OCI-LY7 (cell line): ENCODE results near the gene SERINC5. TPM values are rescaled to one million over a fixed set of nuclear protein-coding genes. Genes with fewer than 3 reads are reported as not detected.

Source experiments
- BruUV-seq: library from RNA; stranded (reverse); fragments of 400-500 nt; replicated peaks from 2 replicates; lab custom pipeline; 2021; lab: Mats Ljungman, UMichigan
- CTCF ChIA-PET: fragments of 300-600 bp; sonication (Branson Sonifier 250); formaldehyde crosslinking; loops from one replicate; lab custom pipeline; 2022; ENCODE audit warnings: antibody characterized with exemption; ENCODE audit not compliant: unreplicated experiment; lab: Charles Lee
- POLR2A ChIA-PET: fragments of 300-600 bp; sonication (Branson Sonifier 250); formaldehyde crosslinking; loops from one replicate; lab custom pipeline; 2022; ENCODE audit warnings: antibody characterized with exemption; lab: Charles Lee
- DNase-seq: peaks from one replicate; pipeline ENCODE4 v3.0.0-alpha.2; 2015; ENCODE audit warnings: low spot score
- H2AFZ ChIP-seq: fragments of 200-600 bp; sonication (generic), shearing (Covaris generic); 2 replicates; pipeline ENCODE4 v1.6.1; 2014; ENCODE audit warnings: mild to moderate bottlenecking, antibody characterized with exemption, low read length, moderate library complexity
- H3K27ac ChIP-seq: fragments of 200-600 bp; sonication (generic); 2 replicates; pipeline ENCODE4 v1.5.1; 2014; ENCODE audit warnings: mixed run types, low read depth, mild to moderate bottlenecking, moderate library complexity, low read length, inconsistent platforms; ENCODE audit not compliant: poor library complexity, severe bottlenecking
- H3K36me3 ChIP-seq: fragments of 200-600 bp; sonication (generic); 2 replicates; pipeline ENCODE4 v1.6.1; 2014; ENCODE audit warnings: mild to moderate bottlenecking, antibody characterized with exemption, low read length, moderate library complexity, mixed read lengths; ENCODE audit not compliant: insufficient read depth
- H3K4me1 ChIP-seq: fragments of 200-600 bp; sonication (generic); 2 replicates; pipeline ENCODE4 v1.5.1; 2014; ENCODE audit warnings: mild to moderate bottlenecking, low read length; ENCODE audit not compliant: insufficient read depth, poor library complexity, severe bottlenecking
- H3K4me2 ChIP-seq: fragments of 200-600 bp; sonication (generic); 2 replicates; pipeline ENCODE4 v1.6.1; 2014; ENCODE audit warnings: mild to moderate bottlenecking, low read length
- H3K4me3 ChIP-seq: fragments of 200-600 bp; sonication (generic); 2 replicates; pipeline ENCODE4 v1.5.1; 2014; ENCODE audit warnings: mild to moderate bottlenecking, low read depth, low read length; ENCODE audit not compliant: poor library complexity, severe bottlenecking
- H3K79me2 ChIP-seq: fragments of 200-600 bp; sonication (generic); 2 replicates; pipeline ENCODE4 v1.6.1; 2016; ENCODE audit warnings: low read depth, mild to moderate bottlenecking, low read length, moderate library complexity, mixed read lengths; ENCODE audit not compliant: insufficient read depth
- H3K9me2 ChIP-seq: fragments of 200-600 bp; sonication (generic); 2 replicates; pipeline ENCODE4 v1.6.1; 2016; ENCODE audit warnings: mild to moderate bottlenecking, low read length, mixed read lengths; ENCODE audit not compliant: insufficient read depth
- H3K9me3 ChIP-seq: fragments of 200-600 bp; sonication (generic); 2 replicates; pipeline ENCODE4 v1.6.1; 2014; ENCODE audit warnings: mild to moderate bottlenecking, mixed run types, low read length, mixed read lengths
- H4K20me1 ChIP-seq: fragments of 200-600 bp; sonication (generic); 2 replicates; pipeline ENCODE4 v1.6.1; 2014; ENCODE audit warnings: mild to moderate bottlenecking, antibody characterized with exemption, low read length, moderate library complexity, mixed read lengths; ENCODE audit not compliant: insufficient read depth
- EZH2phosphoT487 ChIP-seq: fragments of 200-600 bp; sonication (generic); IDR thresholded peaks from 2 replicates; pipeline ENCODE4 v1.6.1; 2018; ENCODE audit warnings: low read depth, borderline replicate concordance, mild to moderate bottlenecking, mixed run types, antibody characterized with exemption, low read length, moderate library complexity, mixed read lengths
- intact Hi-C: fragments of 100-400 bp; cut with micrococcal nuclease; formaldehyde crosslinking; loops from one replicate; pipeline ENCODE4 v1.10.0; 2022; ENCODE audit not compliant: unreplicated experiment
- total RNA-seq, 2 experiments: library from RNA; depleted of rRNA in 1 of 2; stranded (reverse); fragments of >200 nt in 1 of 2; shearing (Covaris generic) in 1 of 2; gene quantifications; 2 replicates each; pipeline ENCODE4 v1.2.3, GENCODE V29; 2014 to 2022
- TF ChIP-seq, protein P1 (sequence below): fragments of 200-600 bp; sonication (generic); conservative IDR thresholded peaks from 2 replicates; pipeline ENCODE4 v1.5.1; 2014; ENCODE audit warnings: mild to moderate bottlenecking, antibody characterized with exemption, low read length, moderate library complexity, mixed read lengths

SERINC5 gene
- total RNA-seq, 2 experiments from 2014 or later: 31.2 to 87.9 TPM

DNA sequence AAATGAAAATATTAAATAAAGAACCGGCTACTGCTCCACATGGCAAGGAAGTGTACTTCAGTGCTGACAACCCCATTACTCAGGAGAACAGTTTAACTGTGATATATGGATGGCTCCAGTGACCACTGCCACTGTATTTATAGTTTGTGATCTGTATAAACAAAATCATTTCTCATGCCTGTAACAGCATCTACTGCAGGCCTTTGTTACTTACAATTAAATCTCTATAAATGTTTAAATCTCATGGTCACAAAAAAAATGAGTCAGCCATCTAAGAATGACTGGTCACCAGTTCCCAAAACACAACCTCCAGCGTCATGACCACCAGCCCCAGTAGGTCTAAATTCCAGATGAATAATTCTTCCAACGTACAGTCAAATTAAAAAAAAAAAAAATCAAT is 24.6 kb downstream of the SERINC5 start:
- Histone ChIP-seq H3K9me2 (no peaks in the 10 kb centered on the region), H3K9me3 (no peaks in the 10 kb centered on the region), H3K4me1 (peaks cover 60% of the 10 kb centered on the region), H2AFZ (no peak overlapping the region), H3K36me3 (peaks cover 15% of the 10 kb centered on the region), H4K20me1 (no peaks in the 10 kb centered on the region), H3K4me2 (no peak overlapping the region), H3K4me3 (no peak overlapping the region), H3K27ac (no peak overlapping the region), H3K79me2 (peaks cover 93% of the 10 kb centered on the region)
- intact Hi-C loops: no loop called here
- no TSS peak for BruUV-seq
- ChIA-PET POLR2A (interaction anchor here (0.7 kb wide), 1 partner anchor 22 kb away, joined by 3 read pairs; no protein-coding TSS in a partner anchor), CTCF (no interaction called here)
- TF ChIP-seq EZH2phosphoT487: no peak
- TF ChIP-seq, protein P1, sequence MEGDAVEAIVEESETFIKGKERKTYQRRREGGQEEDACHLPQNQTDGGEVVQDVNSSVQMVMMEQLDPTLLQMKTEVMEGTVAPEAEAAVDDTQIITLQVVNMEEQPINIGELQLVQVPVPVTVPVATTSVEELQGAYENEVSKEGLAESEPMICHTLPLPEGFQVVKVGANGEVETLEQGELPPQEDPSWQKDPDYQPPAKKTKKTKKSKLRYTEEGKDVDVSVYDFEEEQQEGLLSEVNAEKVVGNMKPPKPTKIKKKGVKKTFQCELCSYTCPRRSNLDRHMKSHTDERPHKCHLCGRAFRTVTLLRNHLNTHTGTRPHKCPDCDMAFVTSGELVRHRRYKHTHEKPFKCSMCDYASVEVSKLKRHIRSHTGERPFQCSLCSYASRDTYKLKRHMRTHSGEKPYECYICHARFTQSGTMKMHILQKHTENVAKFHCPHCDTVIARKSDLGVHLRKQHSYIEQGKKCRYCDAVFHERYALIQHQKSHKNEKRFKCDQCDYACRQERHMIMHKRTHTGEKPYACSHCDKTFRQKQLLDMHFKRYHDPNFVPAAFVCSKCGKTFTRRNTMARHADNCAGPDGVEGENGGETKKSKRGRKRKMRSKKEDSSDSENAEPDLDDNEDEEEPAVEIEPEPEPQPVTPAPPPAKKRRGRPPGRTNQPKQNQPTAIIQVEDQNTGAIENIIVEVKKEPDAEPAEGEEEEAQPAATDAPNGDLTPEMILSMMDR: no peak
- DNase-seq: no peak

GRCh38 chr5:80230269-80230992 is 25.4 kb downstream of the SERINC5 start:
- Histone ChIP-seq H4K20me1 (no peaks in the 10 kb centered on the region), H3K4me1 (peaks cover 60% of the 10 kb centered on the region), H3K4me2 (peak overlapping the region; percentile 13; the same call in 1 of the 2 replicates), H3K4me3 (no peak overlapping the region), H2AFZ (no peak overlapping the region), H3K9me2 (no peaks in the 10 kb centered on the region), H3K27ac (no peak overlapping the region), H3K9me3 (no peaks in the 10 kb centered on the region), H3K79me2 (peaks cover 93% of the 10 kb centered on the region), H3K36me3 (peaks cover 13% of the 10 kb centered on the region)
- TF ChIP-seq, protein P1: no peak
- TF ChIP-seq EZH2phosphoT487: no peak
- ChIA-PET CTCF (no interaction called here), POLR2A (interaction anchor here (0.7 to 0.8 kb wide), 2 partner anchors 26 to 31 kb away, joined by 3 to 4 read pairs; no protein-coding TSS in a partner anchor)
- DNase-seq: no peak
- intact Hi-C loops: no loop called here
- BruUV-seq: no TSS peak

- Histone ChIP-seq H3K4me2 (peak overlapping the region; percentile 13; the same call in 1 of the 2 replicates), H3K36me3 (peaks cover 14% of the 10 kb centered on the region), H3K27ac (no peak overlapping the region), H2AFZ (no peak overlapping the region), H4K20me1 (no peaks in the 10 kb centered on the region), H3K9me2 (no peaks in the 10 kb centered on the region), H3K79me2 (peaks cover 93% of the 10 kb centered on the region), H3K4me3 (no peak overlapping the region), H3K4me1 (peaks cover 60% of the 10 kb centered on the region), H3K9me3 (no peaks in the 10 kb centered on the region)
- intact Hi-C loops: no loop called here
- ChIA-PET POLR2A (interaction anchor here (0.7 to 0.8 kb wide), 2 partner anchors 27 to 31 kb away, joined by 3 to 4 read pairs; no protein-coding TSS in a partner anchor), CTCF (no interaction called here)
- DNase-seq: no peak
- TF ChIP-seq EZH2phosphoT487: no peak
- TF ChIP-seq, protein P1: no peak
- no TSS peak for BruUV-seq
These were observed 26.0 kb downstream of the SERINC5 start for GRCh38 chr5:80229902-80230255.
